Measurements from ENCODE around the gene POLDIP3.

DNA sequence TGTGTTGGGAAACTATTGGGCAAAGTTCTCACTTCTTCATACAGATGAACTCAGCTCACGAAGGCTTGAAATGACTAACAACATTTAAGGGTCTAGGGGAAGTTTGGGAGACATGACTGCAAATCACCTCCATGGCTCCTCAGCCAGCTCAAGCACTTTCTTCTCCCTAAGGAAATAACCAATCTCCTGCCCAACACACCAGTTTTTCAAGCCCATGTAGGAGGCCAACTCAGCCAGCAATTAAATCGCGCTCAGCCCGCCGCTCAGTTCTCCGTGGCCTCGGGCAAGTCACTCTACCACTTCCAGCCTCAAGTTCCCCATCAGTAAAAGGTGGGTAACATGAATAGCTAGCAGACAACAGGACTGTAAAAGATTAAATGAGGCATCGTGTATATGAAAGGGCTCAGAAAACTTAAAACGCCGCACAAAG is 796 bp downstream of the POLDIP3 start:
- TF ChIP-seq EP300 (IDR thresholded peaks at IDR 0.05) (no peak), POLR2A (IDR thresholded peaks at IDR 0.05) (no peak)
- TF ChIP-seq, protein P1, sequence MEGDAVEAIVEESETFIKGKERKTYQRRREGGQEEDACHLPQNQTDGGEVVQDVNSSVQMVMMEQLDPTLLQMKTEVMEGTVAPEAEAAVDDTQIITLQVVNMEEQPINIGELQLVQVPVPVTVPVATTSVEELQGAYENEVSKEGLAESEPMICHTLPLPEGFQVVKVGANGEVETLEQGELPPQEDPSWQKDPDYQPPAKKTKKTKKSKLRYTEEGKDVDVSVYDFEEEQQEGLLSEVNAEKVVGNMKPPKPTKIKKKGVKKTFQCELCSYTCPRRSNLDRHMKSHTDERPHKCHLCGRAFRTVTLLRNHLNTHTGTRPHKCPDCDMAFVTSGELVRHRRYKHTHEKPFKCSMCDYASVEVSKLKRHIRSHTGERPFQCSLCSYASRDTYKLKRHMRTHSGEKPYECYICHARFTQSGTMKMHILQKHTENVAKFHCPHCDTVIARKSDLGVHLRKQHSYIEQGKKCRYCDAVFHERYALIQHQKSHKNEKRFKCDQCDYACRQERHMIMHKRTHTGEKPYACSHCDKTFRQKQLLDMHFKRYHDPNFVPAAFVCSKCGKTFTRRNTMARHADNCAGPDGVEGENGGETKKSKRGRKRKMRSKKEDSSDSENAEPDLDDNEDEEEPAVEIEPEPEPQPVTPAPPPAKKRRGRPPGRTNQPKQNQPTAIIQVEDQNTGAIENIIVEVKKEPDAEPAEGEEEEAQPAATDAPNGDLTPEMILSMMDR (IDR thresholded peaks at IDR 0.05): no peak

Data from sigmoid colon (tissue), 4 donors.